PC-3 (cell line): ENCODE measurements around the gene NEGR1. TPM values are rescaled to one million over a fixed set of nuclear protein-coding genes. Genes with fewer than 3 reads are reported as not detected.

Source experiments
- ATAC-seq: fragments of 200-7000 bp; cut with Tn5 transposase; 2 replicates; pipeline ENCODE4 v1.9.1; 2020; ENCODE audit warnings: mild to moderate bottlenecking, moderate library complexity
- BruUV-seq: library from RNA; stranded (reverse); fragments of 400-500 nt; replicated peaks from 2 replicates; lab custom pipeline; 2021; lab: Mats Ljungman, UMichigan
- CTCF ChIA-PET: fragments of 300-600 bp; sonication (Branson Sonifier 250); formaldehyde crosslinking; loops from one replicate; lab custom pipeline; 2022; ENCODE audit warnings: antibody characterized with exemption; lab: Charles Lee
- POLR2A ChIA-PET: fragments of 300-600 bp; sonication (Branson Sonifier 250); formaldehyde crosslinking; loops from one replicate; lab custom pipeline; 2022; ENCODE audit warnings: antibody characterized with exemption; ENCODE audit not compliant: unreplicated experiment; lab: Charles Lee
- DNase-seq: peaks from one replicate; pipeline ENCODE4 v3.0.0-alpha.2; 2015
- H2AFZ ChIP-seq: fragments of 300-600 bp; sonication (generic); 2 replicates; pipeline ENCODE4 v1.6.0; 2016; ENCODE audit warnings: antibody characterized with exemption, low read length
- H3F3A ChIP-seq: fragments of 300-600 bp; sonication (generic); one replicate; pipeline ENCODE4 v1.6.0; 2017; ENCODE audit warnings: antibody characterized with exemption, low read length, control low read depth, mild to moderate bottlenecking; ENCODE audit not compliant: unreplicated experiment
- H3K27ac ChIP-seq: fragments of 300-600 bp; sonication (generic); 2 replicates; pipeline ENCODE4 v1.5.1; 2016; ENCODE audit warnings: mild to moderate bottlenecking, low read length
- H3K27me3 ChIP-seq: fragments of 300-600 bp; sonication (generic); 2 replicates; pipeline ENCODE4 v1.6.1; 2016; ENCODE audit warnings: low read length, mixed read lengths
- H3K36me3 ChIP-seq: fragments of 300-600 bp; sonication (generic); 2 replicates; pipeline ENCODE4 v1.6.1; 2016; ENCODE audit warnings: low read depth, mixed run types, low read length, mixed read lengths
- H3K4me1 ChIP-seq: fragments of 300-600 bp; sonication (generic); 2 replicates; pipeline ENCODE4 v1.5.1; 2016; ENCODE audit warnings: low read length; ENCODE audit not compliant: insufficient read depth
- H3K4me2 ChIP-seq: fragments of 300-600 bp; sonication (generic); 2 replicates; pipeline ENCODE4 v1.6.0; 2016; ENCODE audit warnings: low read length
- H3K4me3 ChIP-seq: fragments of 300-600 bp; sonication (generic); 2 replicates; pipeline ENCODE4 v1.5.1; 2016; ENCODE audit warnings: mild to moderate bottlenecking, low read length, mixed read lengths
- H3K79me2 ChIP-seq: fragments of 300-600 bp; sonication (generic); 2 replicates; pipeline ENCODE4 v1.6.1; 2017; ENCODE audit warnings: low read length, mixed read lengths
- H3K9ac ChIP-seq: fragments of 300-600 bp; sonication (generic); 2 replicates; pipeline ENCODE4 v1.6.0; 2016; ENCODE audit warnings: mild to moderate bottlenecking, low read length
- H3K9me2 ChIP-seq: fragments of 300-600 bp; sonication (generic); replicated peaks from 2 replicates; pipeline ENCODE4 v1.6.1; 2016; ENCODE audit warnings: mixed run types, low read length, mixed read lengths
- H3K9me3 ChIP-seq: fragments of 300-600 bp; sonication (generic); 2 replicates; pipeline ENCODE4 v1.6.1; 2016; ENCODE audit warnings: low read length, mixed read lengths
- H4K20me1 ChIP-seq: fragments of 300-600 bp; sonication (generic); 2 replicates; pipeline ENCODE4 v1.6.1; 2016; ENCODE audit warnings: low read length, mixed read lengths
- CTCF ChIP-seq: fragments of 300-600 bp; sonication (generic); conservative IDR thresholded peaks from 2 replicates; pipeline ENCODE4 v1.5.1; 2017; ENCODE audit warnings: antibody characterized with exemption, low read depth, mild to moderate bottlenecking, low read length
- EZH2 ChIP-seq: fragments of 300-600 bp; sonication (generic); IDR thresholded peaks from one replicate; pipeline ENCODE4 v1.6.1; 2017; ENCODE audit warnings: antibody characterized with exemption, mild to moderate bottlenecking, low read length; ENCODE audit not compliant: unreplicated experiment
- EZH2phosphoT487 ChIP-seq: fragments of 300-600 bp; sonication (generic); IDR thresholded peaks from 2 replicates; pipeline ENCODE4 v1.6.1; 2018; ENCODE audit warnings: mild to moderate bottlenecking, antibody characterized with exemption, low read length, borderline replicate concordance
- intact Hi-C: fragments of 100-400 bp; cut with micrococcal nuclease; formaldehyde crosslinking; loops from 2 replicates; pipeline ENCODE4 v1.9.0; 2023
- total RNA-seq: library from RNA; depleted of rRNA; stranded (reverse); fragments of >200 nt; gene quantifications from 2 replicates; pipeline ENCODE4 v1.2.3, GENCODE V29; 2014

The NEGR1 gene
- total RNA-seq, 1 experiment from 2014 or later: 3.4 TPM

GRCh38 chr1:71465093-71465492 lies 817.2 kb downstream of the NEGR1 start:
- intact Hi-C loops: no loop called here
- no peaks in the 10 kb centered on the region for H3F3A ChIP-seq
- H4K20me1 ChIP-seq: no peaks in the 10 kb centered on the region
- ATAC-seq: no peak
- no peaks in the 10 kb centered on the region for H3K9me3 ChIP-seq
- DNase-seq: no peak
- no peaks in the 10 kb centered on the region for H3K27me3 ChIP-seq
- H3K9me2 ChIP-seq: no peaks in the 10 kb centered on the region
- H3K27ac ChIP-seq: no peak overlapping the region
- H2AFZ ChIP-seq: no peak overlapping the region
- no peaks in the 10 kb centered on the region for H3K36me3 ChIP-seq
- no peak overlapping the region for H3K4me3 ChIP-seq
- H3K9ac ChIP-seq: no peak overlapping the region
- H3K79me2 ChIP-seq: no peaks in the 10 kb centered on the region
- ChIA-PET CTCF (no interaction called here), POLR2A (no interaction called here)
- BruUV-seq: no TSS peak
- H3K4me1 ChIP-seq: peaks cover 6% of the 10 kb centered on the region; the same call in 1 of the 2 replicates
- TF ChIP-seq CTCF: no peak
- TF ChIP-seq EZH2: no peak
- TF ChIP-seq EZH2phosphoT487: no peak
- H3K4me2 ChIP-seq: no peak overlapping the region

DNA sequence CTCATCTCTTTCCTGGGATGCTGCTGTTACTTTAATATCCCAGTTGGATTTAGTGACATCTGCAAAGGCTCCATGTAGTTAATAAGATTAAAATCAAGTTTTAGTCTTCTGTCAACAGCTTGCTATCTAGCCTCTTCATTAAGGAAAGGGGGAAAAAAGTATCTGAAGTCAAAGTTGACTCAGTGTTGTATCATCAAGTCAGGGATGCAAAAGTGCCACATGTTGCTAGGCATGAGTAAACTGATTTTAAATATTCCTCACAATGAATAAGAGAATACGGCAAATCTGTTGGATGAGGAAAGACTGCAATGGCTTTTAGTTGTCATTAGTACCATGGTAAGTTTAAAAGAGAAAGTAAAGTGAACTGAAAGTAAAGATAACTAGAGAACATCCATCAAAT lies 818.3 kb downstream of the NEGR1 start:
- no peak for TF ChIP-seq EZH2phosphoT487
- no peak for TF ChIP-seq CTCF
- no peak for TF ChIP-seq EZH2
- Histone ChIP-seq H3K4me1 (peaks cover 6% of the 10 kb centered on the region; the same call in 1 of the 2 replicates), H3K79me2 (no peaks in the 10 kb centered on the region), H4K20me1 (no peaks in the 10 kb centered on the region), H3K27me3 (no peaks in the 10 kb centered on the region), H3K27ac (no peak overlapping the region), H3K9ac (no peak overlapping the region), H3K9me2 (no peaks in the 10 kb centered on the region), H3K4me3 (no peak overlapping the region), H3F3A (no peaks in the 10 kb centered on the region), H2AFZ (no peak overlapping the region), H3K4me2 (no peak overlapping the region), H3K36me3 (no peaks in the 10 kb centered on the region), H3K9me3 (no peaks in the 10 kb centered on the region)
- CTCF ChIA-PET: no interaction called here
- no peak for DNase-seq
- no peak for ATAC-seq
- intact Hi-C loops: no loop called here
- POLR2A ChIA-PET: interaction anchor here (0.6 kb wide), 2 partner anchors 10 to 383 kb away, joined by 5 read pairs; partner anchors contain the start of gene ZRANB2
- no TSS peak for BruUV-seq

- POLR2A ChIA-PET: no interaction called here
- H3K27ac ChIP-seq: no peak overlapping the region
- H3K4me1 ChIP-seq: peaks cover 6% of the 10 kb centered on the region; the same call in 1 of the 2 replicates
- ATAC-seq (no peak), DNase-seq (no peak)
- H3K9ac ChIP-seq: no peak overlapping the region
- no peaks in the 10 kb centered on the region for H4K20me1 ChIP-seq
- H3K36me3 ChIP-seq: no peaks in the 10 kb centered on the region
- intact Hi-C loops: no loop called here
- no peak overlapping the region for H2AFZ ChIP-seq
- H3K27me3 ChIP-seq: no peaks in the 10 kb centered on the region
- H3K79me2 ChIP-seq: no peaks in the 10 kb centered on the region
- no peaks in the 10 kb centered on the region for H3K9me3 ChIP-seq
- no peaks in the 10 kb centered on the region for H3F3A ChIP-seq
- no TSS peak for BruUV-seq
- no peak overlapping the region for H3K4me3 ChIP-seq
- no peaks in the 10 kb centered on the region for H3K9me2 ChIP-seq
- CTCF ChIA-PET: no interaction called here
- no peak for TF ChIP-seq EZH2
- no peak for TF ChIP-seq EZH2phosphoT487
- TF ChIP-seq CTCF: no peak
- H3K4me2 ChIP-seq: no peak overlapping the region
Measured at GRCh38 chr1:71463144-71463543, 819.2 kb downstream of the NEGR1 start.
